GM21447 (cell line): ENCODE data around the gene UNC93A.

Source experiments
- ATAC-seq: cut with Tn5 transposase; IDR thresholded peaks from one replicate; pipeline ENCODE4 v1.9.1; 2021; ENCODE audit not compliant: unreplicated experiment

UNC93A gene

GRCh38 chr6:167293088-167293589, 2.0 kb downstream of the UNC93A start:
- no peak for ATAC-seq

- ATAC-seq, result no peak
These were observed 2.5 kb downstream of the UNC93A start for GRCh38 chr6:167293590-167294091.

- no peak for ATAC-seq
These were observed 3.1 kb downstream of the UNC93A start for GRCh38 chr6:167294241-167294640.

GRCh38 chr6:167294651-167295494, 3.8 kb downstream of the UNC93A start:
- ATAC-seq, result no peak

GRCh38 chr6:167295495-167296292, 4.6 kb downstream of the UNC93A start:
- no peak for ATAC-seq

- ATAC-seq, result no peak
These were observed 5.2 kb downstream of the UNC93A start for GRCh38 chr6:167296293-167296690.

GRCh38 chr6:167296902-167297301, 5.8 kb downstream of the UNC93A start:
- no peak for ATAC-seq

- ATAC-seq, result no peak
These were observed 7.0 kb downstream of the UNC93A start for GRCh38 chr6:167298127-167298526.

GRCh38 chr6:167299641-167300308, 8.7 kb downstream of the UNC93A start:
- ATAC-seq, result no peak

- ATAC-seq, result no peak
These were observed 10.0 kb downstream of the UNC93A start for GRCh38 chr6:167300902-167301777.

- no peak for ATAC-seq
These were observed 11.0 kb downstream of the UNC93A start for GRCh38 chr6:167302074-167302473.

GRCh38 chr6:167302796-167303195, 11.7 kb downstream of the UNC93A start:
- no peak for ATAC-seq

- ATAC-seq, result no peak
These were observed 12.8 kb downstream of the UNC93A start for GRCh38 chr6:167303675-167304625.

GRCh38 chr6:167304912-167305311, 13.8 kb downstream of the UNC93A start:
- ATAC-seq, result no peak

GRCh38 chr6:167305796-167306195, 14.7 kb downstream of the UNC93A start:
- ATAC-seq, result no peak

GRCh38 chr6:167306401-167306998, 15.4 kb downstream of the UNC93A start:
- no peak for ATAC-seq

GRCh38 chr6:167307342-167307955, 16.3 kb downstream of the UNC93A start:
- ATAC-seq, result no peak

GRCh38 chr6:167308207-167308606, 17.1 kb downstream of the UNC93A start:
- no peak for ATAC-seq
